GM15510 (cell line): ENCODE data around the gene FSIP1.

Source experiments
- POLR2A ChIP-seq: IDR thresholded peaks from 3 replicates; pipeline ENCODE4 v1.6.1; 2011; ENCODE audit warnings: borderline replicate concordance; ENCODE audit not compliant: insufficient read length; ENCODE audit errors: extremely low read depth

The FSIP1 gene

DNA sequence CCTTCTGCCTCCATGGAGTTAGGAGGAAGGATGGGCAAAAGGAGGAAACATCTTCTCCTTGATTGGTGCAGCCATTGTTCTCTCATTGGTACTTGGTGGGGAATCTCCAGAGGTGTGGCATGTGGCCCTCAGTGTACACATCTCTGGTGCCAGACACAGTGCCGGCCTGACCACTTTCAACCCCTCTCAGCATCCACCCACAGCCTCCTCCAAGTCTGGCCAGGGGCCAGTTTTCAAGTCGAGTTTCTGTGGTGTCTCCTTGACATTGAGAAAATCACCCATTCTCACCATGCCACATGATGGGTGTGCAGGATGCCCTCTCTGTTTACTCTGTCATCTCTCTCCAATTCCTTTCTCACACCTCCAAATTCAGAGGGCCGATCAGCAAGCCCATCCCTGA is 12.8 kb upstream of the FSIP1 start:
- TF ChIP-seq POLR2A = no peak

GRCh38 chr15:39794954-39795353 is 12.3 kb upstream of the FSIP1 start:
- no peak for TF ChIP-seq POLR2A

DNA sequence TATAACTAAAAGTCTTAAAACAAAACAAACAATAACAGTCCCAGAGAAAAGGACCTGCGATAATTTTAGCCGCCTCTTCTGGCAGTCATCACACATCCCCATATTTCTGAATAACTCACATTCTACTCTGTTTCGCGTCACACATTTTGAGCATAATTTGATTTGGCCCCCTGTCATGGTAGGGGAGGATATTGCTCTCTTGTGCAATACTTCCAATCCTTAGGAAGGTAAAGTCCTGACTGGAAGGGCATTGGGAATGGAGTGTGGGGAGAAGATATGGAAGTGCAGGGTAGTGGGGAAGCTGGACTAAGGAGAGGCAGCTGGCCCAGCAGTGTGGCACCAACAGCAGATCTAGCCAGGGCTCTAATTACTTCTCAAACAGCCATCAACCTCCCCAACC is 11.3 kb upstream of the FSIP1 start:
- no peak for TF ChIP-seq POLR2A

GRCh38 chr15:39792844-39793335 is 10.2 kb upstream of the FSIP1 start:
- TF ChIP-seq POLR2A = no peak

DNA sequence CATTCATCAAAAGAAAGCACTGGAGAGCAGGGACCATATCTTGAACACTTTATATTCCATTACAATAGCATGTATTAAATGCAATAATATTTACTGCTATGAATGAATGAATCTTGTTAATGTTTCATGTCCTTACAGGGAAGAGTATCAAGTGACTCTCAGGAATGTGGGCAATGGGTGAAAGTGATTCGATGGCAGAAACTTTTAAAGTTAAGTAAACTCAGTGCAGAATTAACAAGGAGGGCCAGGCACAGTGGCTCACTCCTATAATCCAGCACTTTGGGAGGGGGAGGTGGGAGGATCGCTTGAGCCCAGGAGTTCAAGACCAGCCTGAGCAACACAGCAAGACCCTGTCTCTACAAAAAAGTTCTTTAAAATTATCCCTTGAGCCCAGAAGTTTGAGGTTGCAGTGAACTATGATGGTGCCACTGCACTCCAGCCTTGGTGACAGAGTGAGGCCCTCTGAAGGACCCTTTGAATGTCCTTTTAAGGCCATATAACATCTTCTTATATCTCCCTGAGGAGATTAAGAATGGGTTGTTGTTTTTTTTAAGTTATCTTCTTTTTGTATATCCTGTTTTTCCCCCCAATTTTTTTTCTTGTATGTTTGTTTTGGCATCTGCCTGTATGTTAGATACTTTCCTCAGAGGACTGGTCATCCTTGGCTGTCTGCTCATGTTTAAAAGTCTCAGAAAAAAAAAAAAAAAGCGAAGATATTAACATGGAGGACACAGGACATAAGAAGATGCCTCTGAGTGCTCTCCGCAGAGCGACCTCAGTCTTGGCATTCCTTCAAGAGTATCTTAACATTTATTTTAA is 9.6 kb upstream of the FSIP1 start:
- TF ChIP-seq POLR2A = no peak

DNA sequence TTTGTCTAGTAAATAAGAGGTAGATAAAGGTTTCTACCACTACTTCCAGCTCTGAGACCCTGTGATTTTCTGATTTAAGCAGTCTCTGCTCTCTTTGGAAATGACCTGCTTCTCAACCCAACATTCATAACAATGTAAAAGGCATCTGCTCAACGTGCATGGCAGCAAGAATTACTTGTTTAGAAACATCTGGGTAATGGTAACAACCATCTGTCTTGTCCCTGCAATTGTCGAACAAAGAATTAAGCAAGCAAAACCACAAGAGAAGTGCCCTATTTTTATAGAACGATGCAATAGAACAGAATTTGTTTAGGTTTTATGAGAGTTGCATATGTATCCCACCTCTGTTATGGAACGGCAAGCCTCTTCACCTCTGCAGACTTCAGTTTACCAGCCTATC is 7.1 kb upstream of the FSIP1 start:
- TF ChIP-seq POLR2A = no peak

GRCh38 chr15:39788800-39789565 is 6.3 kb upstream of the FSIP1 start:
- TF ChIP-seq POLR2A = no peak

- no peak for TF ChIP-seq POLR2A
Measured at GRCh38 chr15:39788108-39788507, 5.5 kb upstream of the FSIP1 start.

GRCh38 chr15:39787479-39787878 is 4.8 kb upstream of the FSIP1 start:
- TF ChIP-seq POLR2A = no peak

DNA sequence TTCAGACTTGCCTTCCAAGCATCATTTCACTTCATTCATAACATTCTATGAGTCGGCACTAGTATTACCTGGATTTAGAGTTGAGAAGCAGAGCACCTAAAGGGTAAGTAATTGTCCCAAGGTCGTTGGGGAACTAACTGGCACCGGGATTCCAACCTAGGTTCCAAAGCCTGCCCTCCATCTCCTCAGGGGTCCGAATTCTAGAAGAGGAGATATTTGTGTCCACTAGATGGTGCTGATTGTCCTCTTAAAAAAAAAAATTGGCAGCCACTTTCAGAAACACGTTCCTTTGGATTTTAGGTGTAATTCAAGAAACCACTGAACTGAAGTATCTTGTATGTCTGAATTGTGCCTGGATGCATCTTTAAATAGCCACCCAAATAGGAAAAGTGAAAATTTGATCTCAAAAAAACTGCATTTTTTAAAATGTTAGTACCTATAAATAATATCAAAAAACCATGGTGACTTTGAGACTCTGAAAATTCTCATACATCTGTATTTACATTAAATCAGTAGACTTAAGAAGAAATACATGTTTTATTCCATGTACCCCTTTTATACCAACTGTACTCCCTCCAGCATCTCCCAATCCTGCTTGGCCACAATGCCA is 3.9 kb upstream of the FSIP1 start:
- no peak for TF ChIP-seq POLR2A

GRCh38 chr15:39785841-39786240 is 3.2 kb upstream of the FSIP1 start:
- TF ChIP-seq POLR2A = no peak

DNA sequence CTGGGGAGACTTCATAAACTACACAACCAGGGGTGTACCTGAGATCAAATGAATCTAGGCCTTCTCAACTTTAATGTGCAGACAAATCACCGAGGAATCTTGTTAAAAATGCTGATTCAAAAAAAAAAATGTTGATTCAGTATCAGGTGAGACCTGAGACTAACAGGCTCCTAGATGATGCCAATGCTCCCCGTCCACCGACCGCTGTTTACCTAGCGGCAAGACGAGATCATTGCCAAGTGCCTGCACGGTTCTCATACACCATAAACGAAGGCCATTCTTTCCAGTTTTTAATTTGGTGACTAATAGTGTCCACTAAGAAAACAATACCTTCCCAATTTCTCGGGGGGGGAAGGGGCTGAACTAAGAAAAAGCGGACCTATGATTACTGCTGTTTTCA is 2.5 kb upstream of the FSIP1 start:
- no peak for TF ChIP-seq POLR2A

DNA sequence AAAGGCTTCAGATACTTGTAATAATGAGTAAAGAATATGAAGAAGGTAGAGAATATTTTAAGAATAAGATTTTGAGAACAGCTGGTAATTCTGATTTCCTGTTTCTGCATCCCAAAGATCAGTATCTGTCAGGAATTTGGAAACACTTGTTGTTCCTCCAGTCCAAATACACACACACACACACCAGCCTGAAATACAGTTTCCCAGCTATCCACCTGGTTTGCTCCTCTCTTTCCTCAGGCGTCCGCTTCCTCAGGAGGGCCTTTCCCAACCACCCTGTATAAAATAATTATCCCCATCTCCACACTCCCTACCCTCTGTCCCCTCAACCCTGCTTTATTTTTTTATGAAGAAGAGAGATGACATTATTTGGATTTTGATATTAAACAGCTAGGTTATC is 2.0 kb upstream of the FSIP1 start:
- TF ChIP-seq POLR2A = no peak

GRCh38 chr15:39784125-39784524 is 1.5 kb upstream of the FSIP1 start:
- no peak for TF ChIP-seq POLR2A

DNA sequence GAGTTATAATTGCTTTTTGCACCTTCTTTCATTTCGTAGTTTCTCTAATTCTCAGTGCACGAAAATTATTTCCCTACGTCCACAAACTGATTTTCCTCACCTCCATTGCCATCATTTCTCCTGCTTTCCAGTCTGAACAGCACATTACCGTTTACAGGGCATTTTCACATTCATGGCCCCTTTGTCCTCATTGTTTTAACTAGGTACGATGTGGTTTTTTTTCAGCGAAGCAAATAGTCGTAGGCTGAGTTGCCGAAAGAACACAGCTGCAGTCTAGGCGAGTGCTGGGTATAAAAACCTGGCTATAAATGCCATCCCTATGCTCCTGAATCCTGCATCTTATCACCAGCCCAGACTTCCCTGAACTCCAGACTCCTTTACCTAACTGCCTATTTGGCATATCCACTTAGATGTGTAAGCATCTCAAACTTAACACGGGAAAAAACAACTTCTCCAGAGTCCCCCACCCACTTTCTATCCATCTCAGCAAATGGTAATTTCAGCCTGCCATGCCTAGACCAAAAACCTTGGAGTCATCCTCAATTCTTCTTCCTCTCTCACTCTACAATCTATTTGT is 691 bp upstream of the FSIP1 start:
- no peak for TF ChIP-seq POLR2A
